WTC11 (cell line): ENCODE results near the gene RTN4RL1. TPM values are rescaled to one million over a fixed set of nuclear protein-coding genes. Genes with fewer than 3 reads are reported as not detected.
A peak's percentile ranks its signal among the peaks of the same experiment; 100 is the strongest.

Experiments used
- ATAC-seq: fragments of 200-7000 bp; cut with Tn5 transposase; 2 replicates; pipeline ENCODE4 v1.10.0; 2021; ENCODE audit warnings: mild to moderate bottlenecking, moderate library complexity
- CTCF ChIA-PET: fragments of 300-600 bp; sonication (Branson Sonifier 250); formaldehyde crosslinking; loops from one replicate; lab custom pipeline; 2021; ENCODE audit warnings: antibody characterized with exemption; lab: Charles Lee
- POLR2A ChIA-PET: fragments of 350-600 bp; sonication (Branson Sonifier 250); formaldehyde crosslinking; loops from one replicate; lab custom pipeline; 2021; ENCODE audit warnings: antibody characterized with exemption; lab: Charles Lee
- DNase-seq: peaks from one replicate; pipeline ENCODE4 v3.0.0; 2021; ENCODE audit warnings: low spot score
- H3K27ac Mint-ChIP-seq: 2 replicates; pipeline ENCODE4 v1.8.0; 2021; ENCODE audit warnings: mixed read lengths
- H3K27me3 Mint-ChIP-seq: 2 replicates; pipeline ENCODE4 v1.8.0; 2021; ENCODE audit warnings: low read depth, mild to moderate bottlenecking, moderate library complexity, mixed read lengths
- H3K36me3 Mint-ChIP-seq: 2 replicates; pipeline ENCODE4 v1.8.0; 2021; ENCODE audit warnings: mixed read lengths
- H3K4me1 Mint-ChIP-seq: 2 replicates; pipeline ENCODE4 v1.8.0; 2022; ENCODE audit warnings: mixed read lengths
- H3K4me3 Mint-ChIP-seq: 2 replicates; pipeline ENCODE4 v1.8.0; 2021; ENCODE audit warnings: mild to moderate bottlenecking, moderate library complexity, mixed read lengths
- H3K9me3 Mint-ChIP-seq: 2 replicates; pipeline ENCODE4 v1.8.0; 2021; ENCODE audit warnings: mixed read lengths
- AR ChIP-seq: fragments of 250-450 bp; sonication (Bioruptor Pico); IDR thresholded peaks from 2 replicates; pipeline ENCODE4 v1.9.0; 2021; ENCODE audit warnings: mild to moderate bottlenecking
- ERG ChIP-seq: fragments of 250-450 bp; sonication (Bioruptor Pico); IDR thresholded peaks from 2 replicates; pipeline ENCODE4 v1.8.0; 2021; ENCODE audit warnings: mild to moderate bottlenecking
- FOXP1 ChIP-seq: sonication (generic); formaldehyde crosslinking; IDR thresholded peaks from 2 replicates; pipeline ENCODE4 v1.8.0; 2022; ENCODE audit warnings: missing genetic modification reagents, mild to moderate bottlenecking, moderate library complexity, borderline replicate concordance
- GABPB1 ChIP-seq: sonication (generic); formaldehyde crosslinking; IDR thresholded peaks from 2 replicates; pipeline ENCODE4 v1.8.1; 2023; ENCODE audit warnings: mild to moderate bottlenecking, missing genetic modification reagents
- GRHL2 ChIP-seq: fragments of 250-450 bp; sonication (Bioruptor Pico); IDR thresholded peaks from 2 replicates; pipeline ENCODE4 v1.8.0; 2022; ENCODE audit warnings: mild to moderate bottlenecking, moderate library complexity; ENCODE audit not compliant: insufficient replicate concordance, severe bottlenecking
- HMGA2 ChIP-seq: fragments of 250-450 bp; sonication (Bioruptor Pico); IDR thresholded peaks from 2 replicates; pipeline ENCODE4 v1.4.0; 2021; ENCODE audit warnings: mild to moderate bottlenecking, moderate library complexity
- HMGXB4 ChIP-seq: sonication (generic); formaldehyde crosslinking; IDR thresholded peaks from 2 replicates; pipeline ENCODE4 v1.8.1; 2023; ENCODE audit warnings: mild to moderate bottlenecking, moderate library complexity, missing genetic modification reagents
- IRF1 ChIP-seq: sonication (generic); formaldehyde crosslinking; IDR thresholded peaks from 2 replicates; pipeline ENCODE4 v1.8.0; 2023; ENCODE audit warnings: missing genetic modification reagents
- JAZF1 ChIP-seq: fragments of 250-450 bp; sonication (Bioruptor Pico); IDR thresholded peaks from 2 replicates; pipeline ENCODE4 v1.9.0; 2021; ENCODE audit warnings: moderate library complexity, mild to moderate bottlenecking, inconsistent platforms
- NFYB ChIP-seq: sonication (generic); formaldehyde crosslinking; conservative IDR thresholded peaks from 2 replicates; pipeline ENCODE4 v1.8.0; 2022; ENCODE audit warnings: low read depth, missing genetic modification reagents
- STAT6 ChIP-seq: sonication (generic); formaldehyde crosslinking; conservative IDR thresholded peaks from 2 replicates; pipeline ENCODE4 v1.8.1; 2023; ENCODE audit warnings: mild to moderate bottlenecking, low read depth, missing genetic modification reagents, moderate library complexity
- USF2 ChIP-seq: sonication (generic); formaldehyde crosslinking; IDR thresholded peaks from 2 replicates; pipeline ENCODE4 v1.8.1; 2023; ENCODE audit warnings: mild to moderate bottlenecking, missing genetic modification reagents, moderate library complexity
- ZMAT4 ChIP-seq: fragments of 250-450 bp; sonication (Bioruptor Pico); IDR thresholded peaks from 2 replicates; pipeline ENCODE4 v1.9.0; 2021; ENCODE audit warnings: mild to moderate bottlenecking
- ZNF138 ChIP-seq: sonication (generic); formaldehyde crosslinking; conservative IDR thresholded peaks from 2 replicates; pipeline ENCODE4 v1.8.1; 2022; ENCODE audit warnings: mild to moderate bottlenecking, moderate library complexity, missing genetic modification reagents
- ZNF317 ChIP-seq: sonication (generic); formaldehyde crosslinking; IDR thresholded peaks from 2 replicates; pipeline ENCODE4 v1.8.1; 2023; ENCODE audit warnings: low read depth, mild to moderate bottlenecking, moderate library complexity, missing genetic modification reagents, borderline replicate concordance
- ZNF423 ChIP-seq: fragments of 250-450 bp; sonication (Bioruptor Pico); IDR thresholded peaks from 2 replicates; pipeline ENCODE4 v2.1.2; 2022; ENCODE audit warnings: mild to moderate bottlenecking, moderate library complexity
- total RNA-seq: library from RNA; stranded (reverse); gene quantifications from 3 replicates; pipeline ENCODE4 v1.2.3, GENCODE V29; 2021

Gene RTN4RL1
- total RNA-seq, 1 experiment from 2014 or later: 0.72 TPM

- H3K9me3 Mint-ChIP-seq: no peaks in the 10 kb centered on the region
- ChIA-PET POLR2A (interaction anchor here (0.6 kb wide), 1 partner anchor 52 kb away, joined by 4 read pairs; no protein-coding TSS in a partner anchor), CTCF (interaction anchor here (1.1 to 1.5 kb wide), 2 partner anchors 109 to 111 kb away, joined by 4 to 6 read pairs; partner anchors contain the start of gene RTN4RL1)
- TF ChIP-seq ZNF138: no peak
- TF ChIP-seq ZNF423 (CRISPR knock-in tag): peak; percentile 18; the same call in 1 of the 2 replicates
- ATAC-seq: peak; percentile 39; the same call in 1 of the 2 replicates
- H3K4me1 Mint-ChIP-seq: peaks cover 3% of the 10 kb centered on the region
- H3K36me3 Mint-ChIP-seq: no peaks in the 10 kb centered on the region
- H3K27me3 Mint-ChIP-seq: peaks cover 66% of the 10 kb centered on the region
- no peak overlapping the region for H3K4me3 Mint-ChIP-seq
- no peak overlapping the region for H3K27ac Mint-ChIP-seq
- DNase-seq: no peak
Observed at GRCh38 chr17:1914661-1915083, 110.5 kb downstream of the RTN4RL1 start.

- Mint-ChIP-seq H3K36me3 (no peaks in the 10 kb centered on the region), H3K4me1 (peaks cover 3% of the 10 kb centered on the region), H3K27ac (no peak overlapping the region), H3K4me3 (no peak overlapping the region), H3K27me3 (peaks cover 75% of the 10 kb centered on the region), H3K9me3 (no peaks in the 10 kb centered on the region)
- POLR2A ChIA-PET: no interaction called here
- CTCF ChIA-PET: no interaction called here
- TF ChIP-seq HMGA2 (CRISPR knock-in tag) (no peak), AR (CRISPR knock-in tag) (no peak), NFYB (CRISPR knock-in tag) (no peak), JAZF1 (CRISPR knock-in tag) (no peak), HMGXB4 (CRISPR knock-in tag) (no peak), ZNF317 (CRISPR knock-in tag) (no peak), GRHL2 (CRISPR knock-in tag) (no peak), IRF1 (no peak), ZMAT4 (CRISPR knock-in tag) (no peak), FOXP1 (CRISPR knock-in tag) (no peak), GABPB1 (CRISPR knock-in tag) (no peak), USF2 (CRISPR knock-in tag) (no peak), ERG (CRISPR knock-in tag) (no peak), STAT6 (CRISPR knock-in tag) (no peak)
- DNase-seq (no peak), ATAC-seq (no peak)
Observed at GRCh38 chr17:1913702-1914101, 111.4 kb downstream of the RTN4RL1 start.
